KOPT-K1 (cell line): ENCODE measurements around the gene NINJ2.
"Not testable (repeated sequence)": the region's sequence is repeated elsewhere in the genome, so short reads cannot be mapped to it uniquely, and the experiment has no call there.

ENCODE experiments used
- H3K27ac ChIP-seq: fragments of 200-600 bp; sonication (generic); 2 replicates; pipeline ENCODE4 v1.5.1; 2016; ENCODE audit warnings: antibody characterized with exemption, mild to moderate bottlenecking, low read depth, low read length; ENCODE audit not compliant: poor library complexity, severe bottlenecking
- H3K36me3 ChIP-seq: fragments of 200-600 bp; sonication (generic); 2 replicates; pipeline ENCODE4 v1.5.1; 2017; ENCODE audit warnings: antibody characterized with exemption, mild to moderate bottlenecking, low read length, moderate library complexity; ENCODE audit not compliant: insufficient read depth
- H3K9me3 ChIP-seq: fragments of 200-600 bp; sonication (generic); 2 replicates; pipeline ENCODE4 v1.5.1; 2017; ENCODE audit warnings: antibody characterized with exemption, low read length, mild to moderate bottlenecking; ENCODE audit not compliant: insufficient read depth, poor library complexity, severe bottlenecking

NINJ2 gene, protein sequence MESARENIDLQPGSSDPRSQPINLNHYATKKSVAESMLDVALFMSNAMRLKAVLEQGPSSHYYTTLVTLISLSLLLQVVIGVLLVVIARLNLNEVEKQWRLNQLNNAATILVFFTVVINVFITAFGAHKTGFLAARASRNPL

DNA sequence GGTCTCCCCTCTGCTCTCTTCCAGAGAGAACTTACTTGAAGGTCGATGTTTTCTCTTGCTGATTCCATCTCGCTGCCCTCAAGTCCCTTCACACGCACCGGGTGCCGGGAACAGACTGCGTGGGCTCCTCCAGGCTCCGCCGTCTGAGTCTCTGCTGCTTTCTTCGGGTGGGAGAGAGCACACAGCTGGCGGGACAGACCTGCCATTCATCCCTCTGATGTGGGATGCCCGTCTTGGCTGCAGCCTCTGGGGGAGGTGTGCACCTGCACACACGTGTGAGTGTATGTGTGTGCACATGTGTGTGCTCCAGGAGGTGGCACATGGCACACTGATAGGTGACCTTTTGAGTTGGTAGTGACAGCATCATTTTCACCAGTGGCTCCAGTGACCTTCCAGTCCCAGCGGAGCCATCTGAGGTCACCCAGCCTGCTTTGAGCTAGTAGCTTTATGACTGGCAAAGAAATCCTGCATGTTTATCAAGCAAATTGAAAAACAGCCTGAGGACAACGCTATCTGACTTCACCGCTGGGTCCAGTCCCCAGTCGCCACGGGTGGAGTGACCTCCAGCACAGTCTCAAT lies at the start of gene NINJ2:
Gene NINJ2 (minus strand): TSS at position 153 of the 579 bp plus-strand sequence. CDS start 85 bp downstream, at position 68.
- H3K36me3 ChIP-seq, result no peaks in the 10 kb centered on the region
- H3K9me3 ChIP-seq, result no peaks in the 10 kb centered on the region
- peak within 1 kb of the TSS; percentile 59 for H3K27ac ChIP-seq

DNA sequence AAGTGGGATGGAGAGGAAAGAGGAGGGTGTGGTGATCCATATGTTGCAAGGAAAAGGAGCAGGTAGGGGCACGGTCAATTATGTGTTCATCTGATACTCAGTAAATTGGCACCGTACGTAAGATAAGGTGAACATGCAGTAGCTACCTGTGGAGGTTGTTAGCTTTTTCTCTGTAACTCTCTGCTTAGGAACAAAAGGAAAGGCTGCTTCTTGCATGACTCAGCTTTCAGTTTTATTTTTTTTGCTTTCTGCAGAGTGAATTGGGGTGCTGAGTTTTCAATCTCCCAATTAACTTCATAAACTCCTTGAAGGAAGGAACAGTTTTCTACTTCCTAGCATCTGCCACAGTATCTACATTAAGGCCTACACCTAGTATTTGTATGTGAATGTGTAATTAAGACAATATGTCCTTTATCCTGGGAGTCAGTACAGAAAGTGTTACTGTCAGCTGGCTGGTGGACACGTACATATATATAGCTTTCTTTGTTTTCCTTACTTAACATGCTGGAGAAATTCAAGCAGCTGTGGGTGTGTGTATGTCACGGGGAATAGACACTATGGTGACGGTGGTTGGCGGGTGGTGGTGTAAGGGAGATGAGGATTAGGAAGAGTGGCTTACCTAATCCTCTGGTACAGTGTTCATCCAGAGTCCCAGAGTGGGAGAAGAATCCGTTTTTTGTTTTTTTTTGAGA lies 49.1 kb upstream of the NINJ2 start:
- H3K27ac ChIP-seq, result peak overlapping the region; percentile 10
- H3K36me3 ChIP-seq, result no peaks in the 10 kb centered on the region
- no peaks in the 10 kb centered on the region for H3K9me3 ChIP-seq

DNA sequence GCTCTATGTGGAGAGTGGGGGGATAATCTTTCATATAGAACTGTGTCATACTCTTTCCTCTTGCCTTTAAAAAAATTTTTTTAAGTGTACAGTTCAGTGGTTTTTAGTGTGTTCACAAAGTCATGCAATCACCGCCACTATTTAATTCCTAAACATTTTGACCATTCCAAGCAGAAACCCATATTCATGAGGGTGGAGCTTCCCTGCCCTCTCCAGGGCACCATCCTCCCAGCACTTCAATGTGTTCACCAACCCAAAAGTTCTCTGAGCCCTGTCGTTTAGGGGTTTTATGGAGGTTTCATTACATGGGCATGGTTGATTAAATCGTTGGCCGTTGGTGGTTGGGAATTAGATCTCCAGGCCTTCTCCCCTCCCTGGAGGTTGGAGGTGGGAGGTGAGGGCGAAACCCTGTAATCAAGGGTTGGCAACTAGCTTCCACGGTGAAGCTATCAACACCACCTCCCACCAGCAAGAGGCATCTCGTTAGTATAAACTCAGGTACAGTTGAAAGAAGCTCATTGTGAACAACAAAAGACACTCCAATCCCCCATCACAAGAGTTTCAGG lies 46.3 kb upstream of the NINJ2 start:
- Histone ChIP-seq H3K36me3 (no peaks in the 10 kb centered on the region), H3K27ac (no peak overlapping the region), H3K9me3 (no peaks in the 10 kb centered on the region)

DNA sequence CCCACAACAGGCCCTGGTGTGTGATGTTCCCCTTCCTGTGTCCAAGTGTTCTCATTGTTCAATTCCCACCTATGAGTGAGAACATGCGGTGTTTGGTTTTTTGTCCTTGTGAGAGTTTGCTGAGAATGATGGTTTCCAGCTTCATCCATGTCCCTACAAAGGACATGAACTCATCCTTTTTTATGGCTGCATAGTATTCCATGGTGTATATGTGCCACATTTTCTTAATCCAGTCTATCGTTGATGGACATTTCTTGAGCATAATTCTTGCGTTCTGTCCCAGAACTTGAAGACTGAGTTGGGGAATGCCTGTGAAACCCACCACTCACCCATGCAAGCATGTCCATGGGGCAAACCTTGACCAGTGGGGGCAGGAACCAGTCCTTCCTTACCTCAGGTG lies 44.8 kb upstream of the NINJ2 start:
- not testable (repeated sequence) for H3K9me3 ChIP-seq, H3K27ac ChIP-seq, H3K36me3 ChIP-seq

DNA sequence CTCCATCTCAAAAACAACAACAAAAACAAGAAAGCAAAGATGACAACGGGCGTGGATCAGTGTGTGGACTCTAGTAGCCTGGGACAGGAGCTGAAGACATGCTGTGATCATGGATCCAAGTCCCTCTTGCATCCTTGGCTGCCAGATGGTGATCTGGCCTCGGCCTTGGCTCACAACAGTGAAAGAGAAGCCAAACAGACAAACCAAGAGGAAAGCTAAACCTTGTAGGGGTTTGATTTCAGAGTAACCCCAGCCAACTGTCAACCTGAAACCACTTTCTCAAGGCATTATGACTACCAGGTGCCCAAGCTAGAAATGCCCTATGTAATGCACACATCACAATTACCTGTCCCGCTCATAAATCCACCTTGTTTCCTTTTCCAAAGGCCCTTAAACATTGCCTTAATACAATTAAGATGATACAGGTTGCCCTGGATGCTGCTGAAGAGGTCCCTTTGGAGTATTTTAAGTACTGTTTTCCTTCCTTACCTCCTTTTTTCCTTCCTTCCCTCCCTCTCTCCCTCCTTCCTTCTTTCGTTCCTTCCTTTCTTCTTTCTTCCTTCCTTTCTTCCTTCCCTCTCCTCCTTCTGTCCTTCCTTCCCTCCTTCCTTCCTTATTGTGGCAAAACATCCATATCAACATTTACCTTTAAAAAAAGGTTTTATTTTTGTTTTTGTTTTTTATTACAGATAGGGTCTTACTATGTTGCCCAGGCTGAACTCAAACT lies 41.4 kb upstream of the NINJ2 start:
- no peaks in the 10 kb centered on the region for H3K36me3 ChIP-seq
- H3K9me3 ChIP-seq, result no peaks in the 10 kb centered on the region
- no peak overlapping the region for H3K27ac ChIP-seq

DNA sequence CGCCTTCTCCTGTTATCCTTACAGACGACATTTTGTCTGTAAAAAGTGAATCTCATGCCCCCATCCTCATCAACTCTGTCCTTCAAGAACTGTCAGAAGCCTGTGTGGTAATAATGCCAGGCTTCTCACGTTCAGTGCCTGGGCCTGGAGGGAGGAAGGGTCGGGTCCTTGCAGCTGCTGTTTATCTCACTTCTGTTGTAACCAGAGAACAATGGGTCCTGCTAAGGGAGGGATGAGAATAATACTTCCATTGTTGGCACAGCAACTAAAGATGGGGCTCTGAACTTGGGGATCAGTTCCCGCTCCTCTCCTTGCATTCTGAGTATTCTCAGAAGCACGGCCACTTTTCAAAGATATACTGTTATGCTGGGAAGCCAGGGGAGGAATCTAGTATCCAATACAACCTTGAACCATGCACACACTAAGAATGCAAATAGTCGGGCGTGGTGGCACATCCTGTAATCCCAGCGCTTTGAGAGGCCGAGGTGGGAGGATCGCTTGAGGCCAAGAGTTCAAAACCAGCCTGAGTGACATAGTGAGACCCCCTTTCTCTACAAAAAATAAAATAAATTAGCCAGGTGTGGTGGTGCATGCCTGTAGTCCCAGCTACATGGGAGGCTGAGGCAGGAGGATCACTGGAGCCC lies 38.8 kb upstream of the NINJ2 start:
- no peak overlapping the region for H3K27ac ChIP-seq
- H3K36me3 ChIP-seq, result no peaks in the 10 kb centered on the region
- H3K9me3 ChIP-seq, result peaks cover 22% of the 10 kb centered on the region

DNA sequence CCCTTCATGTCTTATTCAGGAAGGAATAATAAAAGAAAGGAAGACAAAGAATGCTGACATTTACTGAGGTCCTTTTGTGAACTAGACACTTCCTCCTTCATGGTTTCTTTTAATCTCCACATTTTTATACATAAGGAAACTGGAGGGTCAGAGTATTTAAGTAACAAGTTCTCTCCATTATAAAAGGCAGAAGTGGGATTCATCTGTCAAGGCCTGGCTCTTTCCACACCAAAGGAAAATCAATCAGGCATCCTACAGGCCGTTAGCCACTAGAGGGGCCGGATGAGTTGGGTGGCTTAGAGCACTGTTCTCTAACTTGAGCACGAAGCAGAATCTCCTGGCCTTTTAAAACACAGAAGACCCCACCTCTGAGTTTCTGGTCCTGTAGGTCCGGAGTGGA lies 36.8 kb upstream of the NINJ2 start:
- Histone ChIP-seq H3K36me3 (no peaks in the 10 kb centered on the region), H3K9me3 (peaks cover 30% of the 10 kb centered on the region), H3K27ac (no peak overlapping the region)

DNA sequence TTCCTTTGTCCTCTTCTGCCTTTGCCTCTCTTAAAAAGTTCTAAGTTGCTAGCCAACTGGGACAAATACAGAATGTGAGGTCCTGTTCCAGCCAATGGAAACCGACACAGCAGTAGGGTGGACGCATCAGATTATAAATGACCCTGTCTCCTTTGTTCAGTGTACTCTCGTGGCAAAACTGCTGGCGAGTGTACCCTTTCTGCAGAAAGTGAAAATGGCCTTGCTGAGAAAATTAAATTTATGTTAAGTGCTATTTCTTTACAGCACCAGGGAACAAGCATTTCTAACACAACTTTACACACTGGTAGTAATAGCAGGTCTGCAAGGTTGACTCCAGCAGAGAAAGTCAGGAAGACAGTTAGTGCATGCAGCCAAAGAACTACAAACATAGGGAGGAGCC lies 35.0 kb upstream of the NINJ2 start:
- H3K36me3 ChIP-seq, H3K27ac ChIP-seq: not testable (repeated sequence)
- H3K9me3 ChIP-seq, result peaks cover 37% of the 10 kb centered on the region

DNA sequence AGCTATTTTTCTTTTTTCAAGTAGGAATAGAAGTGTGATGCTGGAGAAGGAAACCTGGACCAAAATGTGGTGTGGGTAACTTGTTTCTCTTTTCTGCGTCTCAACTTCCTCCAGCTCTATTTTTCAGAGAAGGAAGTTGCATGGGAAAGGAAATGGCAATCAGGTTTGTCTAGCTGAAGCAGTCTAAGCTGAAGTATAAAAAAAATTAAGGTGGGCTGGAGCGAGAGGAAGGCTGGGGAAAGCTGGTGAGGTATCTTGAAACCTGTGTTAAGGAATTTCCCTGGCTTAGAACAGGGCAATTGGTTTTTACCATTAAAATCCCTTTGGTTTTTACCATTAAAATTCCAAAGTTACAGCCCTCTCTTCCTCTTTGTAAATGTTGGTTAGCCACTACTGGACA lies 34.2 kb upstream of the NINJ2 start:
- H3K36me3 ChIP-seq, result no peaks in the 10 kb centered on the region

DNA sequence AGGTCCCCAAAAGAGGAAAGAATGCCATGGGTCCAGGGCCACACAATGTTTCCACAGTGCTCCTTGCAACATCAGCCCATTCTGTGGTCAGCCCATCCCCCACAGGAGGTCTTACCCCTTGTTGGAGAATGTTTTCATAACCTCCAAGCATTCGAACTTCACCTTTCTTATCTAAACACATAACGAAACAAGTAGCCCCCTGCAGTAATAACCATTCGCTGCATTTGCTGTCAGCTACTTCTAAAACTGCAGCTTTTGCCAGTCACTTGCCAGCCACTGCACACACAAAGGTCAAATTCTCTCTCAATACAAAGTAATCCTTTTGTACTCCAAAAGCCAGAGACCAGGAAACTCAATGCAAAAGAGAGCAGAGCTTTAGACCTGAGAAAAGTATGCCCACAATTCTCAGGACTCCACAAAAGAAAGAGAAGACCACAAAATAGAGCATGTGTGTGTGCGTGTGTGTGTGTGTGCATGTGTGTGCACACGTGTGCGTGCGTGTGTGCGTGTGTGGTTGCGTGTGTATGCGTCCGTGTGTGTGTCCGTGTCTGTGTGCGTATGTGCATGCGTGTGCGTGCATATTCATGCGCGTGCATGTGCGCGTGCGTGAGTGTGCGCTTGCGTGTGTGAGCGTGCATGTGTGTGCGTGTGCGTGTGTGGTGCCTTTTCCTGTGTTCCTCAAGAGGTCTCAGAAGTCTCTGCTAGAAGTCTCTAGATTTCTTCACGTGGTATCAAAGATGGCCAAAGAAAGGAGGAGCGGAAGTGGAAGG lies 31.7 kb upstream of the NINJ2 start:
- Histone ChIP-seq H3K27ac (no peak overlapping the region), H3K9me3 (peaks cover 37% of the 10 kb centered on the region), H3K36me3 (no peaks in the 10 kb centered on the region)

More for the DNA sequence above, 34.2 kb upstream of the NINJ2 start:
- Histone ChIP-seq H3K27ac (no peak overlapping the region), H3K9me3 (peaks cover 37% of the 10 kb centered on the region)

DNA sequence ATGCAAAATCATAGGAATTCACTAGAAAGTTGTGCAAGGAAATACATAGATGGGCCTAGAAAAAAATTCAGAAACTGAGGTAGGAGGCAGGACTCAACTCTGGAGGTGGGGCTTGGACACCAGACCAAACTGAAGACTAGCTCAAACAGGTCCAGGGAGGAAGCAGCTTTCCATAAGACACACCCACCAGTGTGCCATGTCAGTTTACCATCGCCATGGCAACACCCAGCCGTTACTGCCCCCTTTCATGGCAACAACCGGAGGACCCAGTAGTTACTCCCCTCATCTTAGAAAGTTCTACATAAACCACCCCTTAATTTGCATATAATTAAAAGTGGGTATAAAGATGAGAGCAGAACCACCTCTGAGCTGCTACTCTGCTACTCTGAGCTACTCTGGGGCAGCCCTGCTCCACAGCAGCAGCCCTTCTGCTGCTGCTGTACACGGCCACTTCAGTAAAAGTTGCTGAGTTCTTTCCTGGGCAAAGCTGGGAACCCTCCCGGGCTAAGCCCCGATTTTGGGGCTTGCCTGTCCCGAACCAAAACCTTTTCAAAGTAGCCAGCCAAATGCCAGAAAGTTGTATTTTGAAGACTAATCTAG lies 30.8 kb upstream of the NINJ2 start:
- no peak overlapping the region for H3K27ac ChIP-seq
- H3K9me3 ChIP-seq, result peaks cover 35% of the 10 kb centered on the region
- H3K36me3 ChIP-seq, result no peaks in the 10 kb centered on the region

DNA sequence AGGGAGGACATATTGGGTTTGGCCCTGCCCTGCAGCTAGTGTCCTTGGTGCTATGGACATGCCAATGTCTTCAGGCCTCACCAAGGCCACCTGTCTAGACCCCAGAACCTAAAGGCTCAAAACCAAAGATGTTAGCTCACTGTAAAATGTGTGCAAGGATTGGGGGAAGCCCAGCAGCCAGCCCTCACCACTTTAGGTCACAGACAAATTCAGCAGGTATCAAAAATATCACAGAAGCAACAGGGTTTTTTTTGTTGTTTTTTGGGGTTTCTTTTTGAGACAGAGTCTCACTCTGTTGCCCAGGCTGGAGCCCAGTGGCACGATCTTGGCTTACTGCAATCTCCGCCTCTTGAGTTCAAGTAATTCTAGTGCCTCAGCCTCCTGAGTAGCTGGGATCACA lies 29.0 kb upstream of the NINJ2 start:
- peaks cover 17% of the 10 kb centered on the region for H3K9me3 ChIP-seq
- no peak overlapping the region for H3K27ac ChIP-seq
- H3K36me3 ChIP-seq, result no peaks in the 10 kb centered on the region

DNA sequence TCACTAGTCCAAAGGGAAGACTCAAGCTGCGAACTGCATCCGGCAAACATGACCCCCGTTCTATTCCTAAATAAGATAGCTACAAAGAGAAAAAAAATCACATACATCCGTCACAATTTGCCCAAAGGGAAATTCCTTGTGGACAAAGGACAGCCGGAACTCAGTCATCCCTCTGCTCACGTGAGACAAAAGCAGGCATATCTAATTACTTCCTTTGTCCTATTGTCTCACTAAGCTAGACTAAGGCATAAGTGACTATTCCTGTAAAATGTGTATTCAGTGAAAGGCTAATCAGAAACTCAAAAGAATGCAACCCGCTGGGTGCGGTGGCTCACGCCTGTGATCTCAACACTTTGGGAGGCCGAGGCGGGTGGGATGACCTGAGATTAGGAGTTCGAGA lies 27.2 kb upstream of the NINJ2 start:
- peaks cover 9% of the 10 kb centered on the region for H3K9me3 ChIP-seq
- no peaks in the 10 kb centered on the region for H3K36me3 ChIP-seq
- no peak overlapping the region for H3K27ac ChIP-seq

DNA sequence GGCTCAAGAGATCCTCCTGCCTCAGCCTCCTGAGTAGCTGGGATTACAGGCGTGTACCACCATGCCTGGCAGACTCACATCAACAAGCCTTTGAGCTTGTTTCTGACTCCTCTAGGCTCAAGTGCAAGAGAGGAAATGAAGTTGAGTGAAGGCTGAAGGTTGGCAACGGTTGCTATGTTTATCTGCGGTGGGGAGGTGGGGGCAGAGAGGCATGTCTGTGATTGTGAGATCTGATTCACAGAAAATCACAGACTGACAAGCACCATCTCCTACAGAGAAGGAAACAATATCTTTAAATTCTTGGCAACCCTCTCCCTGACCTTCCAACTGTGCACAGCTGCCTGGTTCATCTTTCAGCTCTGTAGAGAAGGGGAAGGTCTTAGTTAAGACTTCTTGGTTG lies 22.1 kb upstream of the NINJ2 start:
- H3K36me3 ChIP-seq, result no peaks in the 10 kb centered on the region
- H3K27ac ChIP-seq, result peak overlapping the region; percentile 51
- no peaks in the 10 kb centered on the region for H3K9me3 ChIP-seq
